ENCODE results near the gene ZNF366. TPM values are rescaled to one million over a fixed set of nuclear protein-coding genes. Genes with fewer than 3 reads are reported as not detected.

ZNF366 gene
- total RNA-seq, 4 donors from 2014 or later, result 0.38 to 3.8 (median 2.1) TPM

- H3K27ac ChIP-seq, result no peak overlapping the region
- H3K9me3 ChIP-seq, result no peaks in the 10 kb centered on the region
- no peaks in the 10 kb centered on the region for H3K36me3 ChIP-seq
- TF ChIP-seq POLR2AphosphoS5 (IDR thresholded peaks at IDR 0.05) (no peak), EP300 (IDR thresholded peaks at IDR 0.05) (no peak), POLR2A (IDR thresholded peaks at IDR 0.05) (no peak), CTCF (IDR thresholded peaks at IDR 0.05) (no peak)
- H3K4me3 ChIP-seq, result no peak overlapping the region
- H3K27me3 ChIP-seq, result no peaks in the 10 kb centered on the region
- DNase-seq (ENCODE audit: low spot score in 2 of 2), result no peak
- peaks cover 7% of the 10 kb centered on the region for H3K4me1 ChIP-seq
Observed at GRCh38 chr5:72486371-72486770, 20.8 kb downstream of the ZNF366 start.

DNA sequence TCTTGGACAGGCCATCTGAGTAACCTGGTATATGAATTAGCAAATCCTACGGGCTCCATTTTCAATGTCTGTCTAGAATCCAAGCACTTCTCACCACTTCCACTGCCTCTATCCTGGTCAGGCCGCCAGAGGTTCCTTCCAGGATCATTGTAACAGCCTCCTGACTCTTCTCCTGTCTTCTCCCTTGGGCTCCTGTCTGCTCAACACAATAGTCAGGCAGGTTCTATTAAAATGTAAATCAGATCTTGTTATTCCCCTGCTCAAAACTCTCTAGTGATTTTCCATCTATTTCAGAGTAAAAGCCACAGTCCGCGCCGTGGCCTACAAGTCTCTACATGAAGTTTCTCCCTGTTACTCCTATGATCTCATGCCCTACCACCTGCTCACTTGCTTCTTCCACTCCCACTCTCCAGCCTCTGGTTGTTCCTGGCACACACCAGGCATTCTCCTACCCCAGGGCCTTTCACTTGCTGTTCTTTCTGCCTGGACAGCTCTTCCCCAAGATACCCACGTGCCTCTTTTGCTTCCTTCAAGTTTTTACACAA, 21.7 kb downstream of the ZNF366 start:
- WGBS, result 66% methylated on average over 6 of the region's 6 CpGs
- Histone ChIP-seq H3K4me1 (peaks cover 7% of the 10 kb centered on the region), H3K27me3 (no peaks in the 10 kb centered on the region), H3K4me3 (no peak overlapping the region), H3K27ac (peak overlapping the region; percentile 53), H3K9me3 (no peaks in the 10 kb centered on the region), H3K36me3 (no peaks in the 10 kb centered on the region)
- no peak for TF ChIP-seq EP300 (IDR thresholded peaks at IDR 0.05)
- TF ChIP-seq POLR2A (IDR thresholded peaks at IDR 0.05), result no peak
- TF ChIP-seq POLR2AphosphoS5 (IDR thresholded peaks at IDR 0.05), result no peak
- no peak for TF ChIP-seq CTCF (IDR thresholded peaks at IDR 0.05)
- DNase-seq (ENCODE audit: low spot score in 2 of 2), result no peak

GRCh38 chr5:72482046-72482445, 25.2 kb downstream of the ZNF366 start:
- TF ChIP-seq POLR2AphosphoS5 (IDR thresholded peaks at IDR 0.05) (no peak), POLR2A (IDR thresholded peaks at IDR 0.05) (no peak), CTCF (IDR thresholded peaks at IDR 0.05) (no peak), EP300 (IDR thresholded peaks at IDR 0.05) (no peak)
- no peaks in the 10 kb centered on the region for H3K27me3 ChIP-seq
- H3K36me3 ChIP-seq, result no peaks in the 10 kb centered on the region
- H3K4me3 ChIP-seq, result no peak overlapping the region
- no peak overlapping the region for H3K27ac ChIP-seq
- no peaks in the 10 kb centered on the region for H3K9me3 ChIP-seq
- WGBS, result 85% methylated on average over 3 of the region's 3 CpGs
- DNase-seq (ENCODE audit: low spot score in 2 of 2), result no peak
- H3K4me1 ChIP-seq, result peaks cover 11% of the 10 kb centered on the region

GRCh38 chr5:72480841-72481240, 26.4 kb downstream of the ZNF366 start:
- Histone ChIP-seq H3K36me3 (no peaks in the 10 kb centered on the region), H3K27ac (no peak overlapping the region), H3K9me3 (no peaks in the 10 kb centered on the region), H3K4me3 (no peak overlapping the region), H3K4me1 (peaks cover 9% of the 10 kb centered on the region), H3K27me3 (no peaks in the 10 kb centered on the region)
- DNase-seq (ENCODE audit: low spot score in 2 of 2), result no peak
- 88% methylated on average over 9 of the region's 9 CpGs for WGBS
- TF ChIP-seq CTCF (IDR thresholded peaks at IDR 0.05), result no peak
- TF ChIP-seq POLR2A (IDR thresholded peaks at IDR 0.05), result no peak
- no peak for TF ChIP-seq POLR2AphosphoS5 (IDR thresholded peaks at IDR 0.05)
- TF ChIP-seq EP300 (IDR thresholded peaks at IDR 0.05), result no peak

DNA sequence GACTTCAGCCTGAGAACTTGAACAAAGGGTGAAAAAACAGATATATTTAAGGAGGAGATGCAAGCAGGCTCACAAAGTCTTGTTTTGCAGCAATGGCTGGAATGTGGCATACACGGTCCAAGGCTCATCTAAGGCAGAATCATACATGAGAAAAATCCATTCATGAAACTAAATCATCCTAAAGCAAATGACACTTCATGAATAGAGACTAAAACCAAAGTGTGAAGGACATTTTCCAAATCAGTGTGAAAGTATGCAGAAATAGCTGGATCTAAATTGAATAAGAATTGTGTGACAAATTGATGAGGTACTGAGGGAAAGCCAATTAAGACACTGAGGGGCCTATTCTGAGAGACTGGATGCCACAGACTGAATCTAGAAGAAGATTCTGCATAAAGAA, 27.3 kb downstream of the ZNF366 start:
- TF ChIP-seq CTCF (IDR thresholded peaks at IDR 0.05) (no peak), POLR2A (IDR thresholded peaks at IDR 0.05) (no peak), EP300 (IDR thresholded peaks at IDR 0.05) (no peak), POLR2AphosphoS5 (IDR thresholded peaks at IDR 0.05) (no peak)
- no peak for DNase-seq (ENCODE audit: low spot score in 2 of 2)
- Histone ChIP-seq H3K9me3 (no peaks in the 10 kb centered on the region), H3K36me3 (no peaks in the 10 kb centered on the region), H3K4me3 (no peak overlapping the region), H3K4me1 (peaks cover 5% of the 10 kb centered on the region), H3K27me3 (no peaks in the 10 kb centered on the region), H3K27ac (no peak overlapping the region)
- 79% methylated on average over 1 of the region's 1 CpG for WGBS

Data from suprapubic skin (tissue), 4 donors.